Mesodermal cell (in vitro differentiated cells): ENCODE data around the gene LRRFIP1. TPM values are rescaled to one million over a fixed set of nuclear protein-coding genes. Genes with fewer than 3 reads are reported as not detected.

Source experiments
- H3K27ac ChIP-seq: 2 replicates; pipeline ENCODE4 v1.7.0; 2013; ENCODE audit warnings: mild to moderate bottlenecking, low read depth, low read length, moderate library complexity; ENCODE audit not compliant: severe bottlenecking
- H3K36me3 ChIP-seq: 2 replicates; pipeline ENCODE4 v1.7.1; 2013; ENCODE audit warnings: mild to moderate bottlenecking, low read length, moderate library complexity; ENCODE audit not compliant: control insufficient read depth, insufficient read depth
- H3K4me1 ChIP-seq: one replicate; pipeline ENCODE4 v1.7.1; 2013; ENCODE audit warnings: mild to moderate bottlenecking, low read length; ENCODE audit not compliant: insufficient read depth, control insufficient read depth, poor library complexity, severe bottlenecking
- H3K4me3 ChIP-seq: 2 replicates; pipeline ENCODE4 v1.7.0; 2013; ENCODE audit warnings: low read length, control low read depth, mild to moderate bottlenecking; ENCODE audit not compliant: insufficient read depth, poor library complexity, severe bottlenecking; ENCODE audit errors: extremely low read depth
- H3K9me3 ChIP-seq: 2 replicates; pipeline ENCODE4 v1.7.1; 2013; ENCODE audit warnings: mild to moderate bottlenecking, low read length, moderate library complexity; ENCODE audit not compliant: control insufficient read depth
- WGBS, 2 experiments: methylation state at CpG; one replicate each; pipeline ENCODE4 v1.1.5; 2013; ENCODE audit warnings: missing lambda C conversion rate in 2 of 2; ENCODE audit not compliant: insufficient coverage in 2 of 2; 5-methylcytosine and 5-hydroxymethylcytosine counted together
- polyA plus RNA-seq, 2 experiments: library from polyadenylated mRNA; stranded (reverse); fragments of 50-300 nt; gene quantifications; one replicate each; pipeline ENCODE4 v1.2.3, GENCODE V29; 2013

The LRRFIP1 gene, protein sequence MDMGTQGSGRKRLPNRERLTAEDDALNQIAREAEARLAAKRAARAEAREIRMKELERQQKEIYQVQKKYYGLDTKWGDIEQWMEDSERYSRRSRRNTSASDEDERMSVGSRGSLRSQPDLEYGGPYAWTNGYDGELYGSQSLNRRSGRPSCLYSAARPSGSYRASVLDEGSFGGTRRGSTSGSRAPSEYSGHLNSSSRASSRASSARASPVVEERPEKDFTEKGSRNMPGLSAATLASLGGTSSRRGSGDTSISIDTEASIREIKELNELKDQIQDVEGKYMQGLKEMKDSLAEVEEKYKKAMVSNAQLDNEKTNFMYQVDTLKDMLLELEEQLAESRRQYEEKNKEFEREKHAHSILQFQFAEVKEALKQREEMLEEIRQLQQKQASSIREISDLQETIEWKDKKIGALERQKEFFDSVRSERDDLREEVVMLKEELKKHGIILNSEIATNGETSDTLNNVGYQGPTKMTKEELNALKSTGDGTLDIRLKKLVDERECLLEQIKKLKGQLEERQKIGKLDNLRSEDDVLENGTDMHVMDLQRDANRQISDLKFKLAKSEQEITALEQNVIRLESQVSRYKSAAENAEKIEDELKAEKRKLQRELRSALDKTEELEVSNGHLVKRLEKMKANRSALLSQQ
- polyA plus RNA-seq (2013, experiment 1 of 2): 71.4 TPM
- polyA plus RNA-seq (2013, experiment 2 of 2): 73.6 TPM

DNA sequence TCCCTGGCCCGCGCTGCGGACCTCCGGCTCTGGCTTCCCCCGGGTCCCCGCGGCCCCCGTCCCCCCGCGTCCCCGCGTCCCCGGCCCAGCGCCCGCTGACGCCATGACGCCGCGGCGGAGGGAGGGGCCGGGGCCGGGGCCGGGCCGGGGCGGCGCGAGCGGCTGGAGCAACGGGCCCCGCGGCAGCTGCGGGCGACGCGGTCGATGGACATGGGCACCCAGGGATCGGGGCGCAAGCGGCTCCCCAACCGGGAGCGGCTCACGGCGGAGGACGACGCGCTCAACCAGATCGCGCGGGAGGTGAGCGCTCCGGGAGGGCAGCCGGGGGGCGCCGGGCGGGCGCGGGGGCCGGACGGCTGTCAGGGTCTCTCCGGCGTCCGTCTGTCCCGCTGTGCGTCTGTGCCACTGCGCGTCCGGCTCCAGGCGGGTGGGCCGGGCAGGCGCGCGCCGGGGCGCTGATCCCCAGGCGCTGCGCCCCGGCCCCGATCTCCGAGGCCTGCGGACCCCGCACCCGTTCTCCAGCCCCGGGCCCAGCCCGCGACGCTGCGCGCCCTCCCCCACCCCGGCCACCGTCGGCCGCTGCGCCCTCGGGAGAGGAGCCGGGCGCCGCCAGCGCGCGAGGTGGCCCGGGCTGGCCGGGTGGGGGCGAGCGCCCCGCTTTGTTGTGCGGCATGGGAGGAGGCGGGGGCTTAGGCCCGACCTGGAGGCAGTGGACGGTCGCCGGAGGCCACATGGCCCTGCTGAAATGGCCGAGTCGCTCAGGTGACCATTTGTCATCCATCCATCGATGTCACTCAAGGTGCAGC, at the start of gene LRRFIP1:
TSS of gene LRRFIP1 (plus strand) at position 147 of the 806 bp plus-strand sequence. CDS start at position 205, 58 bp downstream.
- H3K9me3 ChIP-seq: no peaks in the 10 kb centered on the region
- peaks cover 27% of the 10 kb centered on the region for H3K36me3 ChIP-seq
- 1% methylated on average over 73 to 87 of the region's 114 CpGs for WGBS, 2 experiments
- peaks cover 32% of the 10 kb centered on the region for H3K4me1 ChIP-seq
- peak within 1 kb of the TSS; percentile 56 for H3K4me3 ChIP-seq
- no peak within 1 kb of the TSS for H3K27ac ChIP-seq

DNA sequence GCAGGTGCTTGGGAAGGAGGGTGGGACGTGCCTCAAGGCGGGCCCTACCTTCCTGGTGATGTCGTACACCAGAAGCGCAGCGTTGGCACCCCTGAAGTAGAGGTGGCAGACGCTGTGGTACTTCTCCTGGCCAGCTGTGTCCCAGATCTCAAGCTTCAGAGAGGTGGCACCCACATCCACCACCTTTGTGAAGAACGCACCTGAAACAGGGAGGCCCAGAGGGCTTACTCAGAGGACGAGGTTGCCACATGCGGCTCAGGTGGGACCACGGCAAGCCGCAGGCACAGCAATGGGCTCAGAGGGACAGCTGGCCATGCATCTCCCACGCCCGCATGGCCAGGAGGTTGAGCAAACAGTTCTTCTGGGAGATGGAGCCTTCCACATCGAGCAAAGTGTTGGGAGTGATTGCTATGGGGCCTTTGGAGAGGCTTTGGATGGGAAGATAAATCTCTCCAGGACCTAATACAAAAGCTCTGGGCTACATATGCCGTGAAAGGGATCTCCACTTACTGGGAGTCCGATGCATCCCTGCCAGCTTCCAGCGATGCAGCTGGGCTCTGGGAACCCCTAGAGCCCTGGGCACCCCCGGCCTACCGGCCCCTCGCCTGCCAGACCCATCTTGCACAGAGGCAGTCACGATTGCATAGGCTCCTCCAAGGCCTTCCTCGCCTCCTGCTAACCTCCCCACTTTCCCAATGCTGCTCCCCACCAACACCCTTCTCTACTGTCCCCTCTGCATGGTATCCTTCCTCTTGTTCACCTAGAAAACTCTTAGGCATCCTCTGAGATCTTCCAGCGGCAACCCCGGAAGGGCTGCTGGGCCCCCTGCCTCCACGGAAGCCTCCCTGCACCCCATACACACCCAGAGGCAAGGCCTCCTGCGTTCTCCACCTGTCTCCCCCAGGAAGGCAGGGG, 49.2 kb upstream of the LRRFIP1 start:
- Histone ChIP-seq H3K9me3 (no peaks in the 10 kb centered on the region), H3K36me3 (no peaks in the 10 kb centered on the region), H3K4me3 (no peak overlapping the region), H3K27ac (no peak overlapping the region), H3K4me1 (peaks cover 16% of the 10 kb centered on the region)
- 92 to 93% methylated on average over 22 to 24 of the region's 26 CpGs for WGBS, 2 experiments

DNA sequence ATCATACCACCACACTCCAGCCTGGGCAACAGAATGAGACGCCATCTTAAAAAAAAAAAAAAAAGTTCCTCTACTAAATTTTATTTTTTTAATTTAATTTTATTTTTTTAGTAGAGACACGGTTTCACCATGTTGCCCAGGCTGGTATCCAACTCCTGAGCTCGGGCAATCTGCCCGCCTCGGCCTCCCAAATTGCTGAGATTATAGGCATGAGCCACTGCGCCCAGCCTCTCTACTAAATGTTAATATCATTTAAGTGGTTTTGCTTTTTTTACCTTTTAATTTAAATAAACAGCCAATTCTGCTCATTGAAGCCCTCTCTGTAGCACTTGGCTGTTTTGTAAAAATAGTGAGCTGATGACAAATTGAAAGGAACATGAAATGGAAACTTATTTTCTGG, 46.1 kb upstream of the LRRFIP1 start:
- Histone ChIP-seq H3K9me3 (no peaks in the 10 kb centered on the region), H3K27ac (no peak overlapping the region), H3K36me3 (no peaks in the 10 kb centered on the region), H3K4me1 (peaks cover 11% of the 10 kb centered on the region), H3K4me3 (no peak overlapping the region)
- no CpG with 5 or more reads among the region's 6 CpGs for WGBS, 2 experiments

DNA sequence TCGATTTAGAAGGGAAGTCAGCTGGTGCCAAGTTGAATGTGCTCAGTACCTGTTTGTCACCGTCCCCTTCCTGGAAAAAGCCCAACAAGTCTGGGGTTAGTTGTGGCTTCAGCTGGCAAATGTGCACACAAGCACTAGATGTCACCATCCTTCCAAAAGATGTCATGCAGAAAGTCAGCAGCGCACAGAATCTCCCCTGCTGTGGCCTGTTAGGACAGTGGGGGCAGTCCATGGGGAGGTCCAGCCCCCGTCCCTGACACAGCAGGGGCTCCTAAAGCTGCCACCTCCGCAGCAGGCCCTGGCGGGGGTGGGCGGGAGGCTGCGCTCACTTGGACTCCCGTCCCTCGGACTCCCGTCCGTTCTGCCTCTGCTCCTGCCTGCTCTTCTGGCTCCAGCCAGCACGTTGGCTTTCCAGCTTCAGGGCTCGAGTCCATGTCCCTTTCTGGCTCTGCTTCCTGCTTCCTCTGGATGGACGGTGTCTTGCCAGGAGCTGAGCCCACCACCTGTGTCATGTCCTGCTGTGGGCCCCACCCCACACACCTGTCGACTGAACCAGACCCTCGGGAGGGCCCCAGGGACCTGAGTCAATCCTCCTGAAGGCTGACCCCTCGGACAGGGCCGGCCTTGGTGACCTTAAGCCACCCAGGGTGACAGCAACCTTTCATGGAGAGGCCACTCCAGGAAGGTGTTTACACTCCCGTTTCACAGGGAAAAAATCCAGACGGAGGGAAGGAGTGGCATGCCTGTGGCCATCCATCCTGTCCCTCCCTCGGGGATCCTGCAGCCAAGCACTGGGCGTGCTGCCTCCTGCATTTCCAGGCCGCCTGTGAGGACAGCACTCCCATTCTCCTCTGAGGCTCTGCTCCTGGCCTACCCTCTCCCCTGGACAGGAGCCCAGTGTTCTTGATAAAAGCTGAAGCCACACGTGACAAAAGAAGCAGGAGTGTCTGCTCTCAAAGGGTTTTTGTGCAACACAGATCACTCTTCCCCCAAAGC, 45.3 kb upstream of the LRRFIP1 start:
- WGBS, 2 experiments: 34 to 47% methylated on average over 25 of the region's 25 CpGs
- Histone ChIP-seq H3K4me1 (peaks cover 11% of the 10 kb centered on the region), H3K27ac (no peak overlapping the region), H3K4me3 (no peak overlapping the region), H3K36me3 (no peaks in the 10 kb centered on the region), H3K9me3 (peaks cover under 1% of the 10 kb centered on the region)

DNA sequence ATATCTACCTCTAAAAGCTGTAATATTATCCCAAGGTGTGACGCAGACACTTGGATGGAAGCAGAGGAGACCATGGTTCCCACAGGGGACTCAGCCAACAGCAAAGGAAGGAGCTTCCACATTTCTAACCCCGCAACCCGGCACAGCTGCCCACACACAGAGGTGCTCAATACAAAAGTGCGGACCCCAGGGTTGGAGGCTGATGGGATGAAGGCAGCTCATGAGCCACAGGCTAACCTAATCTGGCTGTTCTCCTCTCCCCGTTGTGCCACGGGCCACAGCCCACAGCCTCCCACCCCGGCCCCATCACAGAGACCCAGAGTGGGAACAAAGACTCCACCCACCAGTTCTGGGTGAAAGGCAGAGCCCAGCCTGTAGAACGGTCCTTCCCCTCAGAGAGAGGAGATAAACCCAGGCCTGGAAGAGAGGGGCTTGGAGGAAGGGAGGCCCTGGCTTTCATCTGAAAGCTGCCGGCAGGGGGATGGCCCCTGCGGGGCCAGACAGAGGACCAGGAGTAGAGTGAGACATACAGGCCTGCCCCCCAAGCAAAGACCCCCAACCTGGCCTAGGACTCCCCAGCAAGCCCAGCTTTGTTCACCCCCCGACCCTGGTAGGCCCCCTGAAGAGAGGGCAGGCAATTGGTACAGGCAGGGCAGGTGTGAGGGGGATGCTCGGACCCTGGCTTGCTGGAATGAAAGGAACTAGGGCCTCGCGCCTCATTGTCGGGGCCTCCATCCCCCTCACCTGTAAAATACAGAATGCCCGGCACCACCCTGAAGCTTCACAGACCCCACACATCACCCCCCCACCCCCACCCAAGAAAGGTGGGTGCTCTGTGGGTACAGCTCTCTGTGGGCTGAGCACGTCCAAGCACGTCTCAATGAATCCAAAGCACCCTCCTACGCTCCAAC, 43.7 kb upstream of the LRRFIP1 start:
- no peak overlapping the region for H3K4me3 ChIP-seq
- no peak overlapping the region for H3K27ac ChIP-seq
- H3K36me3 ChIP-seq: no peaks in the 10 kb centered on the region
- 90 to 91% methylated on average over 13 of the region's 19 CpGs for WGBS, 2 experiments
- peaks cover 11% of the 10 kb centered on the region for H3K4me1 ChIP-seq
- H3K9me3 ChIP-seq: peaks cover 12% of the 10 kb centered on the region

DNA sequence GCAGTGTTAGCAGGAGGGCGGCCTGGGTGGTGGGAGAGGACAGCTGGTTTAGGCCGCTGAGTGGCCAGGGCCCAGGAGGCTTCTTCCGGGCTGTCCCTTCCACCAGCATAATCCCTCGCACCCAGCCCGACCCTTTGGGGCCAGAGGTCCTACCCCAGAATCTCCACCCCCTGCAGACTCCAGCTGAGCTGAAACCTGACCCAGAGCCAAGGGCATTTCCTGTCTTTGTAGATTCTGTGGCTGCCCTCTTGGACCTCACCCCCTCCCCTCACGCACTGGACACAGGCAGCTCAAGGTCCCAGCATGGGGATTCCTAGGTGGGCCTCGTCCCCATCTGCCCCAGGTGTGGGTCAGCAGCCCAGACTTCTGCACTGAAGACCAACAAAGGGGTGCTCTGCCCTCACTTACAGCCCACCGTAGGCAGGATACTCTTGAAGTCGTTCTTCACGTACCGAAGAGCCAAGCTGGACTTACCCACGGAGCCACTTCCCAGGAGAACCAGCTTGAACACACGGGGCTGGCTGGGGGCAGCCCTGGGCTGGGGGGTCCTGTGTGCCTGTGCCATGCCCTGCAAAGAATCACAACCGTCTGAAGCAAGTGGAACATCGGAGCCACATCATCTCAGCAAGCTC, 41.7 kb upstream of the LRRFIP1 start:
- Histone ChIP-seq H3K27ac (no peak overlapping the region), H3K36me3 (no peaks in the 10 kb centered on the region), H3K9me3 (peaks cover 12% of the 10 kb centered on the region), H3K4me3 (no peak overlapping the region), H3K4me1 (peaks cover 17% of the 10 kb centered on the region)
- WGBS, 2 experiments: 83 to 90% methylated on average over 11 to 15 of the region's 15 CpGs

DNA sequence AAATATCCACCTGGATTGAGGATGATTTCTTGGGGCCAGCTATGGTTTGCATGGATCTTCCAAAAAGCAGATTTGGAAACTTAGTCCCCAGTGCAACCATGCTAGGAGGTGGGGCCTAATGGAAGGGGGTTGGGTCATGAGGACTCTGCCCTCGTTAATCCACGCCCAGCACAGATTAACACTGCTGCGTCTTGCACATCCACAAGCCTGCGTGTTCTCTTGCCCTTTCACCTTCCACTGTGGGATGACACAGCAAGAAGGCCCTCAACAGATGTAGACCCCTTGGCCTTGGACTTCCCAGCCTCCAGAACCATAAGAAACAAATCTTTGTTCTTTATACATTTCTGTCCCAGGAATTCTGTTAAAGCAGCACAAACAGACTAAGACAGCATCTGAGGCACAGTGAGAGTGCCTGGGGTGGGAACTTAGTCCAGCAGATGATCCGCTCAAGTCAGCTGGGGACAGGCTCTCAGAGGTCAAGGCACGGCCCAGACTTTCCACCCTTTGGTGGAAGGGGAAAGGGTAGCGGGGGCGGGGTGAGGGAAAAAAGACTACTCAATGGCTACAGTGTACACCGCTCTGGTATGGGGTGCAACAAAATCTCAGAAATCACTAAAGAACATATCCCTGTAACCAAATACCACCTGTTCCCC, 39.2 kb upstream of the LRRFIP1 start:
- Histone ChIP-seq H3K4me3 (no peak overlapping the region), H3K4me1 (peaks cover 21% of the 10 kb centered on the region), H3K27ac (no peak overlapping the region), H3K9me3 (peaks cover 12% of the 10 kb centered on the region), H3K36me3 (no peaks in the 10 kb centered on the region)
- WGBS, 2 experiments: 91 to 100% methylated on average over 5 to 6 of the region's 9 CpGs
